ENCODE results near the gene TGFBR1. TPM values are rescaled to one million over a fixed set of nuclear protein-coding genes. Genes with fewer than 3 reads are reported as not detected.
A peak's percentile ranks its signal among the peaks of the same experiment; 100 is the strongest.

TGFBR1 gene
- total and polyA plus RNA-seq, 5 donors from 2014 or later: 18.0 to 27.0 (median 19.4) TPM

DNA sequence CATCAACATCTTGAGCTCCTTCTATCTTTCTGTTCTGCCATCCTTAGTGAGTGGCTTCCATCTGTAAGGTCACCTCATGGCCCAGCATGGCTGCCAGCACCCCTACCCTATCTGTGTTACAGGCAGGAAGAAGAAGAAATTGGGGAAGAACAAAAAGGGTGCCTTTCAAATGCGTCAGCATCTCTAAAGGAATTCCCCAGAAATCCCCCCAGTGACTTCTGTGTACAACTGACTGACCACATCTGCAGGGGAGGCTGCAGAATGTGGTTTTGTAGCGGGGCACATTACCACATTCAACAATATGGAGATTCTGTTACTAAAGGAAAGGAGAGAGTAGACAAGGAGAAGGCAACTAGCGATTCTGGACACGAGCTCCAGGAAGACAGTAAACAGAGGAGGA, 76.7 kb downstream of the TGFBR1 start:
- H3K4me3 Mint-ChIP-seq: no peak overlapping the region
- ATAC-seq (ENCODE audit: low read depth in 2 of 2): peak; percentile 23 to 36
- no peaks in the 10 kb centered on the region for H3K9me3 ChIP-seq (ENCODE audit: control insufficient read depth in 2 of 2, low read length in 2 of 2)
- H3K27me3 ChIP-seq (ENCODE audit: control insufficient read depth, insufficient read depth, low read length): no peaks in the 10 kb centered on the region
- no peak for DNase-seq
- H3K36me3 Mint-ChIP-seq: no peaks in the 10 kb centered on the region
- peaks cover 5% of the 10 kb centered on the region for H3K4me1 ChIP-seq (ENCODE audit: control insufficient read depth, insufficient read depth, low read length, poor library complexity, severe bottlenecking)
- no peaks in the 10 kb centered on the region for H3K36me3 ChIP-seq (ENCODE audit: control insufficient read depth, insufficient read depth, low read length)
- H3K27ac Mint-ChIP-seq: peak overlapping the region in 1 of 3 donors; percentile 51
- no peak overlapping the region for H3K27ac ChIP-seq (ENCODE audit: insufficient read depth, low read length, poor library complexity, severe bottlenecking)
- peaks cover 0 to 2% (median 0%) of the 10 kb centered on the region in 7 donors for H3K9me3 Mint-ChIP-seq
- H3K27me3 Mint-ChIP-seq: peaks cover 5% of the 10 kb centered on the region
- peaks cover 0 to 13% (median 7%) of the 10 kb centered on the region in 4 donors for H3K4me1 Mint-ChIP-seq
- H3K4me3 ChIP-seq (ENCODE audit: low read depth, low read length): no peak overlapping the region

- peaks cover 0 to 2% (median 0%) of the 10 kb centered on the region in 7 donors for H3K9me3 Mint-ChIP-seq
- peaks cover 5% of the 10 kb centered on the region for H3K27me3 Mint-ChIP-seq
- no peak overlapping the region for H3K4me3 ChIP-seq (ENCODE audit: low read depth, low read length)
- no peaks in the 10 kb centered on the region for H3K36me3 ChIP-seq (ENCODE audit: control insufficient read depth, insufficient read depth, low read length)
- H3K4me1 Mint-ChIP-seq: peaks cover 4 to 13% (median 8%) of the 10 kb centered on the region in 4 donors
- no peaks in the 10 kb centered on the region for H3K36me3 Mint-ChIP-seq
- ATAC-seq (ENCODE audit: low read depth in 2 of 2) (no peak), DNase-seq (no peak)
- peaks cover 5% of the 10 kb centered on the region for H3K4me1 ChIP-seq (ENCODE audit: control insufficient read depth, insufficient read depth, low read length, poor library complexity, severe bottlenecking)
- H3K27ac Mint-ChIP-seq: no peak overlapping the region
- H3K27me3 ChIP-seq (ENCODE audit: control insufficient read depth, insufficient read depth, low read length): no peaks in the 10 kb centered on the region
- H3K27ac ChIP-seq (ENCODE audit: insufficient read depth, low read length, poor library complexity, severe bottlenecking): no peak overlapping the region
- no peak overlapping the region for H3K4me3 Mint-ChIP-seq
- no peaks in the 10 kb centered on the region for H3K9me3 ChIP-seq (ENCODE audit: control insufficient read depth in 2 of 2, low read length in 2 of 2)
Measured at GRCh38 chr9:99182356-99182755, 77.4 kb downstream of the TGFBR1 start.

DNA sequence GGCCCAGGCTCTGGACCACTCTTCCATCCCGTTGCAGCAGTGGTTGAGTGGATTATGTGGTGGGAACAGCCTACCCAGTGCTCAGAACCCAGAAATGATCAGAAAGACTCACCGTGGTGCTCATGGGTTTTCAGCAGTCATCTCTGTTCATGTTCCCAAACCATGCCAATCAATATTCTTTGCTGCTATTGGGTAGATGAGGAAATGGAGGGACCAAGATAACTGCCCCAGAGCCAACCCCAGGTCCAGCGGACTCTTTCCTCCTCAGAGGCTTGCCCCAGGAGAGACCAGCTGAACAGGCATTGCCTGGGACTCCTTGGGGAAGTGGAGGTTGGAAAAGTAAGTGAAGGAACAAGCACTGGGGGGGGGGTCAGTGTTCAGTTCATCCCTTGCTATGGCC, 78.7 kb downstream of the TGFBR1 start:
- Histone ChIP-seq H3K27ac (ENCODE audit: insufficient read depth, low read length, poor library complexity, severe bottlenecking) (no peak overlapping the region), H3K27me3 (ENCODE audit: control insufficient read depth, insufficient read depth, low read length) (peaks cover 1% of the 10 kb centered on the region), H3K36me3 (ENCODE audit: control insufficient read depth, insufficient read depth, low read length) (no peaks in the 10 kb centered on the region), H3K9me3 (ENCODE audit: control insufficient read depth in 2 of 2, low read length in 2 of 2) (no peaks in the 10 kb centered on the region), H3K4me3 (ENCODE audit: low read depth, low read length) (no peak overlapping the region), H3K4me1 (ENCODE audit: control insufficient read depth, insufficient read depth, low read length, poor library complexity, severe bottlenecking) (peaks cover 5% of the 10 kb centered on the region)
- no peak for ATAC-seq (ENCODE audit: low read depth in 2 of 2)
- no peak for DNase-seq
- Mint-ChIP-seq H3K9me3 (peaks cover 0 to 1% (median 0%) of the 10 kb centered on the region in 7 donors), H3K4me3 (no peak overlapping the region), H3K27ac (no peak overlapping the region), H3K27me3 (peaks cover 5% of the 10 kb centered on the region), H3K4me1 (peaks cover 4 to 13% (median 8%) of the 10 kb centered on the region in 4 donors), H3K36me3 (no peaks in the 10 kb centered on the region)

DNA sequence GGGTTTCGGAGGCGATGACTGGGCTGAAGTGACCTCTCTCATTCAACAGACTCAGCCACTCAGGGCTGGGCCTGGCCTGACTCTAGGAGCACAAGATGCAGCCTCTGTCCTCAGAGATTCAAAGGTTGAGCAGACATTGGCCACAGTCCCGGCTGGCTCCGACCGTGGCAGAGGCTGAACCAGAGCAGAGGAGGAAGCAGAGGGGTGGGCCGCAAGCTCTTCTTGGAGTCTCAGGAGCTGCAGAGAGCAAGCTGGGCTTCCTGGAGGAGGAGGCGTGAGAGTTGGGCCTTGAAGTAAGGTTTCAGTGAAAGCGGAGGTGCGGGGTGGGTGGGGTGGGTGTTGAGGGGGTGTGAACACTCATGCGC, 79.2 kb downstream of the TGFBR1 start:
- no peaks in the 10 kb centered on the region for H3K36me3 Mint-ChIP-seq
- H3K4me3 ChIP-seq (ENCODE audit: low read depth, low read length): no peak overlapping the region
- ATAC-seq (ENCODE audit: low read depth in 2 of 2) (no peak), DNase-seq (no peak)
- peaks cover 5% of the 10 kb centered on the region for H3K27me3 Mint-ChIP-seq
- no peaks in the 10 kb centered on the region for H3K36me3 ChIP-seq (ENCODE audit: control insufficient read depth, insufficient read depth, low read length)
- H3K27ac Mint-ChIP-seq: peak overlapping the region in 2 of 3 donors; percentile 27 to 83
- H3K4me1 Mint-ChIP-seq: peaks cover 3 to 13% (median 8%) of the 10 kb centered on the region in 4 donors
- H3K27ac ChIP-seq (ENCODE audit: insufficient read depth, low read length, poor library complexity, severe bottlenecking): no peak overlapping the region
- peaks cover 0 to 1% (median 0%) of the 10 kb centered on the region in 7 donors for H3K9me3 Mint-ChIP-seq
- H3K4me3 Mint-ChIP-seq: no peak overlapping the region
- no peaks in the 10 kb centered on the region for H3K9me3 ChIP-seq (ENCODE audit: control insufficient read depth in 2 of 2, low read length in 2 of 2)
- peaks cover 1% of the 10 kb centered on the region for H3K27me3 ChIP-seq (ENCODE audit: control insufficient read depth, insufficient read depth, low read length)
- H3K4me1 ChIP-seq (ENCODE audit: control insufficient read depth, insufficient read depth, low read length, poor library complexity, severe bottlenecking): peaks cover 5% of the 10 kb centered on the region

GRCh38 chr9:99184475-99185347, 79.8 kb downstream of the TGFBR1 start:
- Mint-ChIP-seq H3K27me3 (peaks cover 10% of the 10 kb centered on the region), H3K4me3 (no peak overlapping the region), H3K27ac (peak overlapping the region in 2 of 3 donors; percentile 27 to 83), H3K4me1 (peaks cover 3 to 13% (median 8%) of the 10 kb centered on the region in 4 donors), H3K36me3 (no peaks in the 10 kb centered on the region), H3K9me3 (peaks cover 0 to 1% (median 0%) of the 10 kb centered on the region in 7 donors)
- no peak overlapping the region for H3K27ac ChIP-seq (ENCODE audit: insufficient read depth, low read length, poor library complexity, severe bottlenecking)
- ATAC-seq (ENCODE audit: low read depth in 2 of 2) (peak; percentile 77 to 81), DNase-seq (peak; percentile 53 to 85 (median 63))
- H3K4me3 ChIP-seq (ENCODE audit: low read depth, low read length): peak overlapping the region; percentile 30
- H3K4me1 ChIP-seq (ENCODE audit: control insufficient read depth, insufficient read depth, low read length, poor library complexity, severe bottlenecking): peaks cover 5% of the 10 kb centered on the region
- no peaks in the 10 kb centered on the region for H3K36me3 ChIP-seq (ENCODE audit: control insufficient read depth, insufficient read depth, low read length)
- H3K9me3 ChIP-seq (ENCODE audit: control insufficient read depth in 2 of 2, low read length in 2 of 2): no peaks in the 10 kb centered on the region
- peaks cover 1% of the 10 kb centered on the region for H3K27me3 ChIP-seq (ENCODE audit: control insufficient read depth, insufficient read depth, low read length)

- Histone ChIP-seq H3K27me3 (ENCODE audit: control insufficient read depth, insufficient read depth, low read length) (peaks cover 1% of the 10 kb centered on the region), H3K9me3 (ENCODE audit: control insufficient read depth in 2 of 2, low read length in 2 of 2) (no peaks in the 10 kb centered on the region), H3K4me3 (ENCODE audit: low read depth, low read length) (no peak overlapping the region), H3K36me3 (ENCODE audit: control insufficient read depth, insufficient read depth, low read length) (no peaks in the 10 kb centered on the region), H3K4me1 (ENCODE audit: control insufficient read depth, insufficient read depth, low read length, poor library complexity, severe bottlenecking) (peaks cover 5% of the 10 kb centered on the region), H3K27ac (ENCODE audit: insufficient read depth, low read length, poor library complexity, severe bottlenecking) (no peak overlapping the region)
- Mint-ChIP-seq H3K4me1 (peaks cover 3 to 13% (median 8%) of the 10 kb centered on the region in 4 donors), H3K27ac (no peak overlapping the region), H3K4me3 (no peak overlapping the region), H3K9me3 (peaks cover 0 to 1% (median 0%) of the 10 kb centered on the region in 7 donors), H3K27me3 (peaks cover 10% of the 10 kb centered on the region), H3K36me3 (no peaks in the 10 kb centered on the region)
- DNase-seq (no peak), ATAC-seq (ENCODE audit: low read depth in 2 of 2) (no peak)
Measured at GRCh38 chr9:99185348-99185632, 80.4 kb downstream of the TGFBR1 start.

GRCh38 chr9:99185934-99186333, 81.0 kb downstream of the TGFBR1 start:
- Histone ChIP-seq H3K9me3 (ENCODE audit: control insufficient read depth in 2 of 2, low read length in 2 of 2) (no peaks in the 10 kb centered on the region), H3K27ac (ENCODE audit: insufficient read depth, low read length, poor library complexity, severe bottlenecking) (no peak overlapping the region), H3K36me3 (ENCODE audit: control insufficient read depth, insufficient read depth, low read length) (no peaks in the 10 kb centered on the region), H3K27me3 (ENCODE audit: control insufficient read depth, insufficient read depth, low read length) (peaks cover 1% of the 10 kb centered on the region), H3K4me3 (ENCODE audit: low read depth, low read length) (no peak overlapping the region), H3K4me1 (ENCODE audit: control insufficient read depth, insufficient read depth, low read length, poor library complexity, severe bottlenecking) (peaks cover 5% of the 10 kb centered on the region)
- Mint-ChIP-seq H3K27me3 (peaks cover 14% of the 10 kb centered on the region), H3K27ac (no peak overlapping the region), H3K4me3 (no peak overlapping the region), H3K9me3 (peaks cover 0 to 1% (median 0%) of the 10 kb centered on the region in 7 donors), H3K36me3 (no peaks in the 10 kb centered on the region), H3K4me1 (peaks cover 3 to 13% (median 8%) of the 10 kb centered on the region in 4 donors)
- DNase-seq: no peak
- no peak for ATAC-seq (ENCODE audit: low read depth in 2 of 2)

DNA sequence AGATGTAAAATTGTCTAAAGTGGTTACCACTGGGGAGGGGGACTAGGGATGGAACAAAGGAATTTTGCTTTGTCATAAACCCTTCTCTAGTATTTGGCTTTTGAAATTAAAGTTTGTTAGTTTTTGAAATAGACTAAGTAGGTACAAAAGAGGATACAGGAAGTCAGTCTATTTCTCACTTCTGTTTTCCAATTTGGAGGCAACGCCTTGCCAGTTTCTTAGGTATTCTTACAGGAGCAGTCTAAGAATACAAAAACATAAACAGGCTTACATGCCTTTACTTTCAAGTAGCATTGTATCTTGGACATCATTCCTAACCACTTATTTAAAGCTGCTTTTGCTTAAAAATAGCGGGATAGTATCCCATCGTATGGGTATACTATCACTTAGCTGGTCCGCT, 82.4 kb downstream of the TGFBR1 start:
- H3K36me3 Mint-ChIP-seq: no peaks in the 10 kb centered on the region
- no peak overlapping the region for H3K4me3 ChIP-seq (ENCODE audit: low read depth, low read length)
- peaks cover 15% of the 10 kb centered on the region for H3K27me3 Mint-ChIP-seq
- H3K9me3 Mint-ChIP-seq: peaks cover 0 to 1% (median 0%) of the 10 kb centered on the region in 7 donors
- peaks cover 3 to 11% (median 5%) of the 10 kb centered on the region in 4 donors for H3K4me1 Mint-ChIP-seq
- no peak overlapping the region for H3K4me3 Mint-ChIP-seq
- H3K27me3 ChIP-seq (ENCODE audit: control insufficient read depth, insufficient read depth, low read length): peaks cover 3% of the 10 kb centered on the region
- H3K4me1 ChIP-seq (ENCODE audit: control insufficient read depth, insufficient read depth, low read length, poor library complexity, severe bottlenecking): peaks cover 5% of the 10 kb centered on the region
- ATAC-seq (ENCODE audit: low read depth in 2 of 2) (no peak), DNase-seq (no peak)
- H3K9me3 ChIP-seq (ENCODE audit: control insufficient read depth in 2 of 2, low read length in 2 of 2): no peaks in the 10 kb centered on the region
- H3K36me3 ChIP-seq (ENCODE audit: control insufficient read depth, insufficient read depth, low read length): no peaks in the 10 kb centered on the region
- no peak overlapping the region for H3K27ac Mint-ChIP-seq
- no peak overlapping the region for H3K27ac ChIP-seq (ENCODE audit: insufficient read depth, low read length, poor library complexity, severe bottlenecking)
